ENCODE measurements around the gene IL36B. TPM values are rescaled to one million over a fixed set of nuclear protein-coding genes. Genes with fewer than 3 reads are reported as not detected.

The IL36B gene
- total and polyA plus RNA-seq, 9 of the 15 experiments (the other 6 are each of a cell fraction or from before 2014, with no cell fraction given) = not detected

DNA sequence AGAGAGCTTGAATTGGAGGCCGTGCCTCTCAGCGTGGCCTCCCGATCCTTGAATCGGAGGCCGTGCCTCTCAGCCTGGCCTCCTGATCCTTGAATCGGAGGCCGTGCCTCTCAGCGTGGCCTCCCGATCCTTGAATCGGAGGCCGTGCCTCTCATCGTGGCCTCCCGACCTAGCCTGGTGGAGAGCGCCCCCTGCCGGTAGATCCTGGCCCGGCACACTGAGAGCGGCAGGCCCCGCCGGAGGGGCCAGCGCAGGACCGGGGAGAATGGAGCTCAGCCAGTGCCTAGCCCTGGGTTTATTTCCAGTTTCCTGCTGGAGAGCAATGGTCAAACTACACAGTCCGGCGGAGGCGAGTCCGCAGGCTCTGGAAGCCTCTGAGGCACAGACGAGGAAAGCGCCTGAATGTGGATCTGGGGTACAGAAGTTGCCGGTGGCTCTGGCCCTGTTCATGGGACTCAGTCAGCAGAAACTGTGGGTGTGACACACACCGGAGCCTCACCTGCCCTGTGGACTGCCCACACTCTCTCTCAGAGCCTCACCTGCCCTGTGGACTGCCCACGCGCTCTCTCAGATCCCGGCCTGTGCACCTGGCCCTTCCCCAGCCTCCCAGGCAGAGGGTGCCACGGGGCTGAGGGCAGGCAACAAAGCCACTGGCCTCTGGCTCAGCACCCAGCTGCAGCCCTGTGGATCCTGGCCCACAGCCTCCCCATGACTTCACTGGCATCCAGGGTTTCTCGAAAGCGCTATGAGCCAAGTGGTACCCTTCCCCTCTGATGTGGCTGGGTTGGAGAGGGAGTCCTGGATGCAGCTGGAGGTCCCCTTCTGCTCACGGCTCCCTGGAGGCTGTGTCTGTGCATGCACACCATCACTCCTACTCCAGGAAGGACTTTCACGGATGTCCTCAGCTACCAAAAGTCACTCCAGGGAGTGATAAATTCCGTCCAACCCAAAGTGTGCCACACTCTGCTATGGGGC lies 1.5 kb downstream of the IL36B start:
- Histone ChIP-seq H3K9me1 (ENCODE audit: control insufficient read depth, insufficient read depth, low read length) (no peaks in the 10 kb centered on the region), H3K9me3 (replicated peaks; ENCODE audit: control insufficient read depth, insufficient read depth, low read depth, low read length) (no peaks in the 10 kb centered on the region), H3K27ac (ENCODE audit: extremely low read depth, low read depth, low read length) (no peak overlapping the region), H3K27me3 (ENCODE audit: control insufficient read depth in 2 of 2, insufficient read depth in 2 of 2, low read length in 2 of 2) (peaks cover 0 to 14% of the 10 kb centered on the region in 2 experiments; a peak in 2 of 5 replicates), H3K4me2 (ENCODE audit: insufficient read depth, low read length) (no peak overlapping the region), H3K4me3 (no peak overlapping the region), H4K20me1 (replicated peaks; ENCODE audit: control insufficient read depth, insufficient read depth, low read length) (no peaks in the 10 kb centered on the region), H2AFZ (ENCODE audit: low read depth, low read length) (no peak overlapping the region), H3K4me1 (replicated peaks in 1 of 2; ENCODE audit: control insufficient read depth in 2 of 2, insufficient read depth in 2 of 2, low read length in 2 of 2) (peaks cover 0 to 8% of the 10 kb centered on the region in 2 experiments; a peak in 1 of 5 replicates), H3K36me3 (ENCODE audit: control insufficient read depth, insufficient read depth, low read length) (no peaks in the 10 kb centered on the region), H3K9ac (ENCODE audit: insufficient read depth in 1 of 2, low read depth in 2 of 2, low read length in 2 of 2) (no peak overlapping the region), H3K79me2 (ENCODE audit: control insufficient read depth, insufficient read depth, low read length) (no peaks in the 10 kb centered on the region)
- ChIA-PET CTCF (ENCODE audit: low intra/inter-chr PET ratio) (interaction anchor here (1.4 kb wide), 1 partner anchor 67 kb away, joined by 4 read pairs; no protein-coding TSS in a partner anchor), POLR2A (no interaction called here)
- in situ Hi-C loops (cut with MboI) (no loop called here), intact Hi-C loops (cut with micrococcal nuclease) (loop anchor here (5.0 kb wide), 1 partner anchor 94 kb away; no protein-coding TSS in a partner anchor)
- peak; percentile 75 for ATAC-seq
- peak; percentile 40 to 64 (median 61) for DNase-seq (ENCODE audit: extremely low read depth in 1 of 4, low spot score in 3 of 4)
- BruUV-seq (replicated peaks) = no TSS peak
- WGBS (ENCODE audit: insufficient coverage, low coverage, missing lambda C conversion rate) = 52% methylated on average over 38 of the region's 38 CpGs
- FAIRE-seq = no peak
- TF ChIP-seq, protein P1, sequence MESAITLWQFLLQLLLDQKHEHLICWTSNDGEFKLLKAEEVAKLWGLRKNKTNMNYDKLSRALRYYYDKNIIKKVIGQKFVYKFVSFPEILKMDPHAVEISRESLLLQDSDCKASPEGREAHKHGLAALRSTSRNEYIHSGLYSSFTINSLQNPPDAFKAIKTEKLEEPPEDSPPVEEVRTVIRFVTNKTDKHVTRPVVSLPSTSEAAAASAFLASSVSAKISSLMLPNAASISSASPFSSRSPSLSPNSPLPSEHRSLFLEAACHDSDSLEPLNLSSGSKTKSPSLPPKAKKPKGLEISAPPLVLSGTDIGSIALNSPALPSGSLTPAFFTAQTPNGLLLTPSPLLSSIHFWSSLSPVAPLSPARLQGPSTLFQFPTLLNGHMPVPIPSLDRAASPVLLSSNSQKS (CRISPR knock-in tag; IDR thresholded peaks at IDR 0.05) = no peak
- TF ChIP-seq TEAD2 (tag; IDR thresholded peaks at IDR 0.05) (no peak), TRIM28 (IDR thresholded peaks at IDR 0.05) (no peak), ZFP1 (CRISPR knock-in tag; IDR thresholded peaks at IDR 0.05) (no peak), TAF9B (IDR thresholded peaks at IDR 0.05; ENCODE audit: partially characterized antibody) (no peak), TCF7L2 (IDR thresholded peaks at IDR 0.05; ENCODE audit: low read depth, low read length) (no peak), SMAD4 (CRISPR knock-in tag; conservative IDR thresholded peaks at IDR 0.05) (peak; percentile 73), ZNF780A (CRISPR knock-in tag; IDR thresholded peaks at IDR 0.05) (no peak), POLR2A (conservative IDR thresholded peaks at IDR 0.05) (no peak), SNIP1 (IDR thresholded peaks at IDR 0.05; ENCODE audit: low read depth) (no peak), ZKSCAN3 (CRISPR knock-in tag; IDR thresholded peaks at IDR 0.05) (no peak)
- TF ChIP-seq, protein P2, sequence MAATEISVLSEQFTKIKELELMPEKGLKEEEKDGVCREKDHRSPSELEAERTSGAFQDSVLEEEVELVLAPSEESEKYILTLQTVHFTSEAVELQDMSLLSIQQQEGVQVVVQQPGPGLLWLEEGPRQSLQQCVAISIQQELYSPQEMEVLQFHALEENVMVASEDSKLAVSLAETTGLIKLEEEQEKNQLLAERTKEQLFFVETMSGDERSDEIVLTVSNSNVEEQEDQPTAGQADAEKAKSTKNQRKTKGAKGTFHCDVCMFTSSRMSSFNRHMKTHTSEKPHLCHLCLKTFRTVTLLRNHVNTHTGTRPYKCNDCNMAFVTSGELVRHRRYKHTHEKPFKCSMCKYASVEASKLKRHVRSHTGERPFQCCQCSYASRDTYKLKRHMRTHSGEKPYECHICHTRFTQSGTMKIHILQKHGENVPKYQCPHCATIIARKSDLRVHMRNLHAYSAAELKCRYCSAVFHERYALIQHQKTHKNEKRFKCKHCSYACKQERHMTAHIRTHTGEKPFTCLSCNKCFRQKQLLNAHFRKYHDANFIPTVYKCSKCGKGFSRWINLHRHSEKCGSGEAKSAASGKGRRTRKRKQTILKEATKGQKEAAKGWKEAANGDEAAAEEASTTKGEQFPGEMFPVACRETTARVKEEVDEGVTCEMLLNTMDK (IDR thresholded peaks at IDR 0.05; ENCODE audit: borderline replicate concordance, insufficient read depth, low read depth, low read length, poor library complexity, severe bottlenecking) = peak; percentile 39
- TF ChIP-seq, protein P3, sequence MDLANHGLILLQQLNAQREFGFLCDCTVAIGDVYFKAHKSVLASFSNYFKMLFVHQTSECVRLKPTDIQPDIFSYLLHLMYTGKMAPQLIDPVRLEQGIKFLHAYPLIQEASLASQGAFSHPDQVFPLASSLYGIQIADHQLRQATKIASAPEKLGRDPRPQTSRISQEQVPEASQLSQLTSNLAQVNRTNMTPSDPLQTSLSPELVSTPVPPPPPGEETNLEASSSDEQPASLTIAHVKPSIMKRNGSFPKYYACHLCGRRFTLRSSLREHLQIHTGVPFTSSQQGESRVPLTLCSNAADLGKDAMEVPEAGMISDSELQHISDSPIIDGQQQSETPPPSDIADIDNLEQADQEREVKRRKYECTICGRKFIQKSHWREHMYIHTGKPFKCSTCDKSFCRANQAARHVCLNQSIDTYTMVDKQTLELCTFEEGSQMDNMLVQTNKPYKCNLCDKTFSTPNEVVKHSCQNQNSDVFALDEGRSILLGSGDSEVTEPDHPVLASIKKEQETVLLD (IDR thresholded peaks at IDR 0.05) = no peak
- TF ChIP-seq, protein P4, sequence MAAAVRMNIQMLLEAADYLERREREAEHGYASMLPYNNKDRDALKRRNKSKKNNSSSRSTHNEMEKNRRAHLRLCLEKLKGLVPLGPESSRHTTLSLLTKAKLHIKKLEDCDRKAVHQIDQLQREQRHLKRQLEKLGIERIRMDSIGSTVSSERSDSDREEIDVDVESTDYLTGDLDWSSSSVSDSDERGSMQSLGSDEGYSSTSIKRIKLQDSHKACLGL (CRISPR knock-in tag; IDR thresholded peaks at IDR 0.05; ENCODE audit: borderline replicate concordance, poor library complexity, severe bottlenecking) = no peak
- TF ChIP-seq, protein P5, sequence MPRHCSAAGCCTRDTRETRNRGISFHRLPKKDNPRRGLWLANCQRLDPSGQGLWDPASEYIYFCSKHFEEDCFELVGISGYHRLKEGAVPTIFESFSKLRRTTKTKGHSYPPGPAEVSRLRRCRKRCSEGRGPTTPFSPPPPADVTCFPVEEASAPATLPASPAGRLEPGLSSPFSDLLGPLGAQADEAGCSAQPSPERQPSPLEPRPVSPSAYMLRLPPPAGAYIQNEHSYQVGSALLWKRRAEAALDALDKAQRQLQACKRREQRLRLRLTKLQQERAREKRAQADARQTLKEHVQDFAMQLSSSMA (CRISPR knock-in tag; IDR thresholded peaks at IDR 0.05) = no peak
